ENCODE results near the gene SMPD4. TPM values are rescaled to one million over a fixed set of nuclear protein-coding genes. Genes with fewer than 3 reads are reported as not detected.
"Not testable (repeated sequence)": the region's sequence is repeated elsewhere in the genome, so short reads cannot be mapped to it uniquely, and the experiment has no call there.

Gene SMPD4

GRCh38 chr2:130129120-130129829, 52.1 kb downstream of the SMPD4 start, which contains the start of gene POTEF:
Gene POTEF (minus strand): TSS chr2:130129222. CDS start chr2:130120515, 8,707 bp downstream.
- H3K9ac ChIP-seq (ENCODE audit: low read depth, low read length); H3K4me2 ChIP-seq (ENCODE audit: low read length); H3K4me1 ChIP-seq (ENCODE audit: control insufficient read depth, insufficient read depth, low read length); H3K27me3 ChIP-seq (ENCODE audit: control insufficient read depth, insufficient read depth, low read length); H3K4me3 ChIP-seq (ENCODE audit: low read length); H3K9me3 ChIP-seq (replicated peaks; ENCODE audit: low read length); H3K36me3 ChIP-seq (ENCODE audit: insufficient read depth, low read length): not testable (repeated sequence)

- not testable (repeated sequence) for H3K4me1 ChIP-seq (ENCODE audit: control insufficient read depth, insufficient read depth, low read length); H3K9me3 ChIP-seq (replicated peaks; ENCODE audit: low read length); H3K4me3 ChIP-seq (ENCODE audit: low read length); H3K27me3 ChIP-seq (ENCODE audit: control insufficient read depth, insufficient read depth, low read length); H3K4me2 ChIP-seq (ENCODE audit: low read length); H3K9ac ChIP-seq (ENCODE audit: low read depth, low read length); H3K36me3 ChIP-seq (ENCODE audit: insufficient read depth, low read length)
These were observed 52.9 kb downstream of the SMPD4 start for GRCh38 chr2:130128464-130128863.

GRCh38 chr2:130127726-130128125, 53.7 kb downstream of the SMPD4 start:
- H3K9ac ChIP-seq (ENCODE audit: low read depth, low read length); H3K36me3 ChIP-seq (ENCODE audit: insufficient read depth, low read length); H3K4me2 ChIP-seq (ENCODE audit: low read length); H3K4me3 ChIP-seq (ENCODE audit: low read length); H3K4me1 ChIP-seq (ENCODE audit: control insufficient read depth, insufficient read depth, low read length); H3K9me3 ChIP-seq (replicated peaks; ENCODE audit: low read length); H3K27me3 ChIP-seq (ENCODE audit: control insufficient read depth, insufficient read depth, low read length): not testable (repeated sequence)

GRCh38 chr2:130120924-130121323, 60.5 kb downstream of the SMPD4 start:
- H3K9ac ChIP-seq (ENCODE audit: low read depth, low read length); H3K27me3 ChIP-seq (ENCODE audit: control insufficient read depth, insufficient read depth, low read length); H3K4me2 ChIP-seq (ENCODE audit: low read length); H3K9me3 ChIP-seq (replicated peaks; ENCODE audit: low read length); H3K4me1 ChIP-seq (ENCODE audit: control insufficient read depth, insufficient read depth, low read length); H3K4me3 ChIP-seq (ENCODE audit: low read length); H3K36me3 ChIP-seq (ENCODE audit: insufficient read depth, low read length): not testable (repeated sequence)

- H3K27me3 ChIP-seq (ENCODE audit: control insufficient read depth, insufficient read depth, low read length); H3K4me2 ChIP-seq (ENCODE audit: low read length); H3K9ac ChIP-seq (ENCODE audit: low read depth, low read length); H3K4me1 ChIP-seq (ENCODE audit: control insufficient read depth, insufficient read depth, low read length); H3K36me3 ChIP-seq (ENCODE audit: insufficient read depth, low read length); H3K9me3 ChIP-seq (replicated peaks; ENCODE audit: low read length); H3K4me3 ChIP-seq (ENCODE audit: low read length): not testable (repeated sequence)
These were observed 78.6 kb downstream of the SMPD4 start for GRCh38 chr2:130102597-130103363.

Small RNAs within 50 kb of the gene (small RNA-seq; reads per million reads assigned to genes)
- not detected for gene RNU6-1049P

All from skeletal muscle satellite cell (primary cell).